Hepatic stellate cell (primary cell): Measurements from ENCODE around the gene C2orf69.

Experiments
- DNase-seq: peaks from one replicate; pipeline ENCODE4 v3.0.0; 2011; ENCODE audit warnings: low spot score

Gene C2orf69

DNA sequence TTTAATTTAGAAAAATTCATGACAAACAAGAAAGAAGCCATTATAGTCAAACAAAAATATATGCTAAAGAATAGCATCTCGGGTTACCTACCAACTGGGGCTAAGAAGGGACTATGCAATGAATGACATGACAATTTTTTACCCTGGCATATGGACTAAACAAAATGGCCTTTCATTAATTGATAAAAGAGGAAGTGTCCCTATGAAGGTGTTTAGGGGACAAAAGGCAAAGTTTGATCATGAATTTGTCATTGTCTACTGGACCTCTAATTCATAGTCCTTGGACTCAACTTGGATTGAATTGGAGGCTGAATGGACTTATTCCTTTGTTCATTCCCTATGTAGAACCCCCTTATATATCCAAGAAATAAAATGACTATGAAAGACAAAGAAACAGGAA, 57.0 kb downstream of the C2orf69 start:
- no peak for DNase-seq

DNA sequence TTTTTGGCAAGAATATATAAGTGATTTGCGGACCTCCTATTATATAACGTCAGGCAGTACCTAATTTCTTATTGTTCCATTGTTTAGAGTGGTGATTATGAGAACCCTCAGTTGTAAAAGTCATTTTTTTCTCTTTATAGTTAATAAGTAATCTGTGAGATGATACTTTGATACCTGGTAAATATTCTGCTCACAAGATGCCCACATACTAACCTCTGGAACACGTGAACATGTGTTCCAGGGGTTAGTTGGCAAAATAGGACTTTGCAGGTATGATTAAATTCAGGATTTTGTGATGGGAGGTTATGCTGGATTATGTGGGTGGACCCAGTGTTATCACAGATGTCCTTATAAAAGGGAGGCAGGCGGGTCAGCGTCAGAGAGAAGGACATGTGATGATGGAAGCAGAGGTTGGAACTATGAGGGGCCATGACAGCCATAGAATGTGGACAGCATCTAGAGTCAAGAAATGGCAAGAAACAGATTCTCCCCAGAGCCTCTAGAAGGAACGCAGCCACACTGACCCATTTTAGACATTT, 61.1 kb downstream of the C2orf69 start:
- no peak for DNase-seq

- peak; percentile 12 for DNase-seq
Measured at GRCh38 chr2:199973703-199974102, 62.6 kb downstream of the C2orf69 start.

- no peak for DNase-seq
Measured at GRCh38 chr2:199975273-199975895, 64.3 kb downstream of the C2orf69 start.
